Spleen (tissue), 11 donors: Measurements from ENCODE around the gene NCOA7. TPM values are rescaled to one million over a fixed set of nuclear protein-coding genes. Genes with fewer than 3 reads are reported as not detected.
"Not testable (repeated sequence)": the region's sequence is repeated elsewhere in the genome, so short reads cannot be mapped to it uniquely, and the experiment has no call there.

Experiments used
- DNase-seq: peaks from one replicate; pipeline ENCODE4 v3.0.0-alpha.2; 2020
- H3K27ac ChIP-seq, 8 donors: fragments of 200-600 bp; sonication (generic) in 7 of 8; 1 replicate in 4 of 8; 2 replicates in 4 of 8; pipeline versions ENCODE4 v1.5.0 to v1.8.0; 2016 to 2021; ENCODE audit warnings: inconsistent platforms in 4 of 8, mild to moderate bottlenecking in 4 of 8, moderate library complexity in 1 of 8
- H3K27me3 ChIP-seq, 7 donors: fragments of 200-600 bp; sonication (generic) in 6 of 7; replicated peaks in 1 of 7; 1 replicate in 4 of 7; 2 replicates in 3 of 7; pipeline versions ENCODE4 v1.5.0 to v1.8.0; 2016 to 2021; ENCODE audit warnings: inconsistent platforms in 3 of 7, mild to moderate bottlenecking in 1 of 7
- H3K36me3 ChIP-seq, 6 donors: fragments of 200-600 bp; sonication (generic) in 5 of 6; 1 replicate in 4 of 6; 2 replicates in 2 of 6; pipeline versions ENCODE4 v1.5.0 to v1.8.0; 2016 to 2021; ENCODE audit warnings: inconsistent platforms in 2 of 6
- H3K4me1 ChIP-seq, 6 donors: fragments of 200-600 bp; sonication (generic) in 5 of 6; 1 replicate in 3 of 6; 2 replicates in 3 of 6; pipeline versions ENCODE4 v1.5.0 to v1.8.0; 2016 to 2021; ENCODE audit warnings: inconsistent platforms in 3 of 6
- H3K4me3 ChIP-seq, 8 donors: fragments of 200-600 bp; sonication (generic) in 7 of 8; 1 replicate in 4 of 8; 2 replicates in 4 of 8; pipeline versions ENCODE4 v1.5.0 to v1.8.0; 2016 to 2021; ENCODE audit warnings: inconsistent platforms in 4 of 8, mild to moderate bottlenecking in 4 of 8, moderate library complexity in 2 of 8
- H3K9me3 ChIP-seq, 8 donors: fragments of 200-600 bp; sonication (generic) in 7 of 8; 1 replicate in 4 of 8; 2 replicates in 4 of 8; pipeline versions ENCODE4 v1.5.0 to v1.8.0; 2016 to 2021; ENCODE audit warnings: inconsistent platforms in 4 of 8
- CTCF ChIP-seq, 11 experiments: fragments of 200-600 bp in 7 of 11; fragments of 450-650 bp in 4 of 11; sonication (generic) in 4 of 11; IDR thresholded peaks in 8 of 11; conservative IDR thresholded peaks in 3 of 11; 1 replicate in 7 of 11; 2 replicates in 4 of 11; pipeline versions ENCODE4 v1.4.0 to v1.8.0; 2016 to 2021; ENCODE audit warnings: antibody characterized with exemption in 11 of 11, inconsistent platforms in 4 of 11, mild to moderate bottlenecking in 1 of 11
- POLR2A ChIP-seq, 3 donors: fragments of 450-650 bp; IDR thresholded peaks; one replicate each; pipeline ENCODE4 v1.5.1; 2017; ENCODE audit warnings: antibody characterized with exemption in 3 of 3, mild to moderate bottlenecking in 1 of 3
- POLR2AphosphoS5 ChIP-seq, 3 donors: sonication (generic); formaldehyde crosslinking; IDR thresholded peaks; one replicate each; pipeline ENCODE4 v1.5.1; 2017; ENCODE audit warnings: antibody characterized with exemption in 3 of 3
- WGBS, 5 donors: extraction: QIAGEN DNeasy Blood & Tissue Kit in 3 of 5; methylation state at CpG; one replicate each; pipeline versions ENCODE4 v1.1.5 to v1.1.7; 2013 to 2018; 5-methylcytosine and 5-hydroxymethylcytosine counted together
- intact Hi-C: fragments of 100-400 bp; cut with DNase I; formaldehyde crosslinking; loops from one replicate; pipeline ENCODE4 v1.15.0; 2023; ENCODE audit warnings: low total_unique reads
- polyA plus RNA-seq, 3 donors: library from polyadenylated mRNA; stranded (reverse); fragments of 200-250 nt; gene quantifications; one replicate each; pipeline ENCODE4 v1.2.1, GENCODE V29; 2013
- total RNA-seq, 7 donors: library from RNA; depleted of rRNA in 3 of 7; stranded (reverse); fragments of >200 nt in 3 of 7; fragmentation: NEBNext Ultra II Directional in 4 of 7; extraction: Animal tissue kit (Norgen Biotek cat#: 25700) in 4 of 7; gene quantifications; one replicate each; pipeline versions ENCODE4 v1.1.0 to v1.2.1, GENCODE V29; 2016 to 2021
- donor health status: healthy with polysubstance abuse.
- donor health status: DM: no; HTN: no; CAD: no; lungs with moderate emphysema.
- donor health status: DM: no; HTN: no; CAD: no.
- donor health status: Bipolar disorder and iron deficiency.
- donor health status: healthy.
- donor health status: DM: no; HTN: no; CAD: no.
- donor health status: DM: yes; HTN: yes; CAD: no.

The NCOA7 gene
- total and polyA plus RNA-seq, 10 donors: 11.8 to 84.3 (median 43.1) TPM

- no peaks in the 10 kb centered on the region for H3K27me3 ChIP-seq
- DNase-seq: no peak
- no peak for TF ChIP-seq POLR2A (IDR thresholded peaks at IDR 0.05)
- no peak for TF ChIP-seq CTCF (IDR thresholded peaks at IDR 0.05 in 8 of 11, conservative IDR thresholded peaks at IDR 0.05 in 3 of 11)
- TF ChIP-seq POLR2AphosphoS5 (IDR thresholded peaks at IDR 0.05): peak in 1 of 3 donors; percentile 26
- no peak overlapping the region for H3K4me3 ChIP-seq
- H3K4me1 ChIP-seq: peaks cover 0 to 43% (median 22%) of the 10 kb centered on the region in 6 donors
- intact Hi-C loops: no loop called here
- no peaks in the 10 kb centered on the region for H3K36me3 ChIP-seq
- H3K27ac ChIP-seq: peak overlapping the region in 7 of 8 donors; percentile 42 to 72 (median 67)
- no peaks in the 10 kb centered on the region for H3K9me3 ChIP-seq
- 65 to 76% (median 73%) methylated on average over 5 of the region's 5 CpGs for WGBS, 5 donors
Measured at GRCh38 chr6:125844989-125845388, 54.2 kb downstream of the NCOA7 start.

- Histone ChIP-seq H3K4me1 (peaks cover 0 to 43% (median 19%) of the 10 kb centered on the region in 6 donors), H3K27ac (peak overlapping the region in 7 of 8 donors; percentile 52 to 72 (median 67)), H3K36me3 (no peaks in the 10 kb centered on the region), H3K4me3 (no peak overlapping the region), H3K9me3 (no peaks in the 10 kb centered on the region), H3K27me3 (no peaks in the 10 kb centered on the region)
- TF ChIP-seq POLR2A (IDR thresholded peaks at IDR 0.05) (no peak), CTCF (IDR thresholded peaks at IDR 0.05 in 8 of 11, conservative IDR thresholded peaks at IDR 0.05 in 3 of 11) (no peak), POLR2AphosphoS5 (IDR thresholded peaks at IDR 0.05) (peak in 1 of 3 donors; percentile 20)
- no peak for DNase-seq
- WGBS, 5 donors: 76 to 85% (median 81%) methylated on average over 4 of the region's 4 CpGs
- intact Hi-C loops: no loop called here
Measured at GRCh38 chr6:125846292-125847024, 55.7 kb downstream of the NCOA7 start.

- intact Hi-C loops, H3K9me3 ChIP-seq, H3K4me3 ChIP-seq, H3K27me3 ChIP-seq, H3K36me3 ChIP-seq, H3K27ac ChIP-seq, DNase-seq: not testable (repeated sequence)
- 97 to 99% (median 98%) methylated on average over 5 of the region's 5 CpGs for WGBS, 5 donors
- H3K4me1 ChIP-seq: peaks cover 0 to 39% (median 23%) of the 10 kb centered on the region in 6 donors
Measured at GRCh38 chr6:125848286-125848685, 57.5 kb downstream of the NCOA7 start.

- WGBS, 5 donors: 85 to 95% (median 94%) methylated on average over 3 of the region's 3 CpGs
- H3K4me1 ChIP-seq: peaks cover 0 to 32% (median 16%) of the 10 kb centered on the region in 6 donors
- intact Hi-C loops: loop anchor here (10.0 kb wide), 1 partner anchor 104 kb away; the partner anchor contains the start of gene HINT3
Measured at GRCh38 chr6:125850361-125850760, 59.6 kb downstream of the NCOA7 start.

More at GRCh38 chr6:125850361-125850760, 59.6 kb downstream of the NCOA7 start:
- Histone ChIP-seq H3K36me3 (peaks cover 0 to 6% (median 0%) of the 10 kb centered on the region in 6 donors), H3K27ac (no peak overlapping the region), H3K4me3 (no peak overlapping the region), H3K9me3 (peaks cover 0 to 8% (median 0%) of the 10 kb centered on the region in 8 donors), H3K27me3 (no peaks in the 10 kb centered on the region)
- TF ChIP-seq POLR2A (IDR thresholded peaks at IDR 0.05): no peak
- no peak for TF ChIP-seq POLR2AphosphoS5 (IDR thresholded peaks at IDR 0.05)
- no peak for TF ChIP-seq CTCF (IDR thresholded peaks at IDR 0.05 in 8 of 11, conservative IDR thresholded peaks at IDR 0.05 in 3 of 11)
- no peak for DNase-seq
